ENCODE results near the gene ACVR2B. TPM values are rescaled to one million over a fixed set of nuclear protein-coding genes. Genes with fewer than 3 reads are reported as not detected.

Gene ACVR2B
- total and polyA plus RNA-seq, 2 of the 13 experiments (the other 11 are each of a cell fraction or from before 2014, with no cell fraction given): 10.0 to 12.7 TPM

DNA sequence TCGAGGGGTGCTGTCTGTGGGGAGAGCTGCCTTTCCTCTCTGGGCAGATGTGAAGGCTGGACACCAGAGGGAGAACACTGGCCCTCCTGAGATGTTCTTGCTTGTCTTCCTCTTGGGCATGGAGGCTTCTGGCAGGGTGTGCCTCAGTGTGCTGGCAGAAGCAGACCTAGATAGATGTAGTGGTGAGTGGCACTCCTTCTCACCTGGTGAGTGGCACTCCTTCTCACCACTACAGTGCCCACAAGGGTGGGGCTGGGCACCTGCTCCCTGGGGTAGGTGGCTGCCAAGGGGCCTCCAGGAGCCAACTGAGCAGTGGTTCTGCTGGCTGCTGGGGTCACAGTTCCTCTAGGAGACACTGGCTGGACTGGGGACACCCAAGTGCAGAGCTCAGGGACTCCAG, 18.7 kb downstream of the ACVR2B start:
- H4K20me1 ChIP-seq (ENCODE audit: insufficient read depth, low read length): peaks cover 44% of the 10 kb centered on the region
- peaks cover 17% of the 10 kb centered on the region for H3K9me3 ChIP-seq (ENCODE audit: low read length)
- ChIA-PET CTCF (ENCODE audit: low intra/inter-chr PET ratio, low total read pairs) (no interaction called here), POLR2A (no interaction called here)
- no peak overlapping the region for H2AFZ ChIP-seq (ENCODE audit: low read length)
- H3K27me3 ChIP-seq (ENCODE audit: control insufficient read depth in 1 of 2, insufficient read depth in 2 of 2, low read length in 2 of 2): no peaks in the 10 kb centered on the region
- in situ Hi-C loops (cut with HindIII; ENCODE audit: extremely low pct_ligation_motif_present, low pct_unique_long_range_greater_than_20kb) (loop anchor here (25.0 kb wide), 1 partner anchor 335 kb away; the partner anchor contains the start of genes ACAA1 and MYD88), intact Hi-C loops (cut with micrococcal nuclease; ENCODE audit: unreplicated experiment) (no loop called here)
- ATAC-seq: no peak; the same call in 2 of the 3 replicates
- peaks cover 0 to under 1% of the 10 kb centered on the region in 2 experiments; a peak in 2 of 5 replicates for H3K36me3 ChIP-seq (replicated peaks in 1 of 2; ENCODE audit: control insufficient read depth in 1 of 2, insufficient read depth in 2 of 2, low read length in 2 of 2)
- peaks cover 58% of the 10 kb centered on the region for H3K79me2 ChIP-seq (ENCODE audit: insufficient read depth, low read length)
- no peak overlapping the region for H3K4me3 ChIP-seq (replicated peaks in 1 of 3; ENCODE audit: insufficient read depth in 1 of 3, low read depth in 2 of 3, low read length in 3 of 3)
- no peak overlapping the region for H3K4me2 ChIP-seq (ENCODE audit: low read depth, low read length)
- H3K9ac ChIP-seq (ENCODE audit: insufficient read depth, low read depth, low read length): no peak overlapping the region
- BruUV-seq (replicated peaks): no TSS peak
- WGBS (ENCODE audit: low lambda C conversion rate): 100% methylated on average over 1 of the region's 1 CpG
- no peak for DNase-seq (ENCODE audit: low spot score)
- TF ChIP-seq, protein P1, sequence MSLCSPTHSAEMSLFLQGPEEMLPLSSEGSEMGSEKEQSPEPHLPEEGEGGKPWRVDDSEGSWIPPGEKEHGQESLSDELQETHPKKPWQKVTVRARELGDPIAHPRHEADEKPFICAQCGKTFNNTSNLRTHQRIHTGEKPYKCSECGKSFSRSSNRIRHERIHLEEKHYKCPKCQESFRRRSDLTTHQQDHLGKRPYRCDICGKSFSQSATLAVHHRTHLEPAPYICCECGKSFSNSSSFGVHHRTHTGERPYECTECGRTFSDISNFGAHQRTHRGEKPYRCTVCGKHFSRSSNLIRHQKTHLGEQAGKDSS (CRISPR knock-in tag; IDR thresholded peaks at IDR 0.05; ENCODE audit: borderline replicate concordance, low read depth): no peak
- TF ChIP-seq, protein P2, sequence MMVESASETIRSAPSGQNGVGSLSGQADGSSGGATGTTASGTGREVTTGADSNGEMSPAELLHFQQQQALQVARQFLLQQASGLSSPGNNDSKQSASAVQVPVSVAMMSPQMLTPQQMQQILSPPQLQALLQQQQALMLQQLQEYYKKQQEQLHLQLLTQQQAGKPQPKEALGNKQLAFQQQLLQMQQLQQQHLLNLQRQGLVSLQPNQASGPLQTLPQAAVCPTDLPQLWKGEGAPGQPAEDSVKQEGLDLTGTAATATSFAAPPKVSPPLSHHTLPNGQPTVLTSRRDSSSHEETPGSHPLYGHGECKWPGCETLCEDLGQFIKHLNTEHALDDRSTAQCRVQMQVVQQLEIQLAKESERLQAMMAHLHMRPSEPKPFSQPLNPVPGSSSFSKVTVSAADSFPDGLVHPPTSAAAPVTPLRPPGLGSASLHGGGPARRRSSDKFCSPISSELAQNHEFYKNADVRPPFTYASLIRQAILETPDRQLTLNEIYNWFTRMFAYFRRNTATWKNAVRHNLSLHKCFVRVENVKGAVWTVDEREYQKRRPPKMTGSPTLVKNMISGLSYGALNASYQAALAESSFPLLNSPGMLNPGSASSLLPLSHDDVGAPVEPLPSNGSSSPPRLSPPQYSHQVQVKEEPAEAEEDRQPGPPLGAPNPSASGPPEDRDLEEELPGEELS (CRISPR knock-in tag; IDR thresholded peaks at IDR 0.05): no peak
- TF ChIP-seq HES4 (CRISPR knock-in tag; IDR thresholded peaks at IDR 0.05; ENCODE audit: borderline replicate concordance) (no peak), ZSCAN21 (CRISPR knock-in tag; IDR thresholded peaks at IDR 0.05; ENCODE audit: borderline replicate concordance) (no peak), ZNF556 (CRISPR knock-in tag; IDR thresholded peaks at IDR 0.05; ENCODE audit: borderline replicate concordance) (no peak), EP300 (IDR thresholded peaks at IDR 0.05; ENCODE audit: low read depth in 2 of 2, low read length in 2 of 2) (no peak), EP300 (CRISPR knock-in tag; IDR thresholded peaks at IDR 0.05; ENCODE audit: borderline replicate concordance) (no peak), RORA (CRISPR knock-in tag; IDR thresholded peaks at IDR 0.05) (no peak), RBM22 (optimal IDR thresholded peaks at IDR 0.05; ENCODE audit: low read length) (no peak), NFE2L1 (CRISPR knock-in tag; IDR thresholded peaks at IDR 0.05; ENCODE audit: borderline replicate concordance) (no peak)
- TF ChIP-seq, protein P3, sequence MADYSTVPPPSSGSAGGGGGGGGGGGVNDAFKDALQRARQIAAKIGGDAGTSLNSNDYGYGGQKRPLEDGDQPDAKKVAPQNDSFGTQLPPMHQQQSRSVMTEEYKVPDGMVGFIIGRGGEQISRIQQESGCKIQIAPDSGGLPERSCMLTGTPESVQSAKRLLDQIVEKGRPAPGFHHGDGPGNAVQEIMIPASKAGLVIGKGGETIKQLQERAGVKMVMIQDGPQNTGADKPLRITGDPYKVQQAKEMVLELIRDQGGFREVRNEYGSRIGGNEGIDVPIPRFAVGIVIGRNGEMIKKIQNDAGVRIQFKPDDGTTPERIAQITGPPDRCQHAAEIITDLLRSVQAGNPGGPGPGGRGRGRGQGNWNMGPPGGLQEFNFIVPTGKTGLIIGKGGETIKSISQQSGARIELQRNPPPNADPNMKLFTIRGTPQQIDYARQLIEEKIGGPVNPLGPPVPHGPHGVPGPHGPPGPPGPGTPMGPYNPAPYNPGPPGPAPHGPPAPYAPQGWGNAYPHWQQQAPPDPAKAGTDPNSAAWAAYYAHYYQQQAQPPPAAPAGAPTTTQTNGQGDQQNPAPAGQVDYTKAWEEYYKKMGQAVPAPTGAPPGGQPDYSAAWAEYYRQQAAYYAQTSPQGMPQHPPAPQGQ (CRISPR knock-in tag; IDR thresholded peaks at IDR 0.05; ENCODE audit: borderline replicate concordance): no peak
- no peak for FAIRE-seq
- peaks cover 42% of the 10 kb centered on the region for H3K4me1 ChIP-seq (ENCODE audit: insufficient read depth, low read length)
- H3K27ac ChIP-seq (ENCODE audit: extremely low read length, insufficient read depth, low read length): no peak overlapping the region

Data from HepG2 (cell line).